Measurements from ENCODE around the gene TLDC2.

DNA sequence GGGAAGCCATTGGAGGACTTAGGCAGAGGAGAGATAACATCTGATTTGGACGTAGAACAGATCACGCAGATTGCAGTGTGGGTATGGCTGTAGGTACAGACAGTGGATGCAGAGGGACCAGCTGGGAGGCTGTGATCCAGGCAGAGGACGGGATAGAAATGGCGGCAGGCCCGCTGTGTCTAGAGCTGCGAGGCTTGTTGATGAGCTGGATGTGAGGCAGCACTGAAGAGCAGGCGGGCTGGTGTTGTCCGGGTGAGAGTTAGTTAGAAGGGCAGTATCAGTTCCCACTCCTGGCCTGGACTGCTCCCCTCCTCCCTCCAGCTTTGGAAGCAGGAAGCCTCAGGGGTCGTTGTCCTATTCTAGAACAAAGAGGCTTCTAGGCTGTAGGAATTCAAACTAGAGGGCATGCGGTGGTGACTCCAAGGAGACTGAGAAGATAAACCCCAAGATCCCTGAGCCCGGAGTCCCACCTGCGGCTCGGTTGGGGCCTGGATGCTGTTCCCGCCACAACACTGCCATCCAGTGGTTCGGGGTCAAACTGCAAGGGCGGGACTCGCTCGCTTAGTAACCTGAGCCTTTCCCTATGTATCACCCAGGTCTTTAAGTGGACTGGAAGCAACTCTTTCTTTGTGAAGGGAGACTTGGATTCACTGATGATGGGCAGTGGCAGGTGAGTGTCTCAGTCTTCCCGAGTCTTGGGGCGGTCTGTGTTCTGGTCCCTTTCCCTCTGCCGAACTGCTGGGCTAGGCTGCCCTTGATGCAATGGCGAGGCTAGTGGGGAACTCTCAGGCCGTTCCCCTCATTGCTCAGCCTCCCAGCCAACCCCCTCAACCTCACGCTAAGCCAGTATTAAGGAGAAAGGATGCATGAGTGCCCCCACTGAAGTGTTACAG is 11.2 kb downstream of the TLDC2 start:
- TF ChIP-seq POLR2A (IDR thresholded peaks at IDR 0.05) = no peak
- TF ChIP-seq, protein P1, sequence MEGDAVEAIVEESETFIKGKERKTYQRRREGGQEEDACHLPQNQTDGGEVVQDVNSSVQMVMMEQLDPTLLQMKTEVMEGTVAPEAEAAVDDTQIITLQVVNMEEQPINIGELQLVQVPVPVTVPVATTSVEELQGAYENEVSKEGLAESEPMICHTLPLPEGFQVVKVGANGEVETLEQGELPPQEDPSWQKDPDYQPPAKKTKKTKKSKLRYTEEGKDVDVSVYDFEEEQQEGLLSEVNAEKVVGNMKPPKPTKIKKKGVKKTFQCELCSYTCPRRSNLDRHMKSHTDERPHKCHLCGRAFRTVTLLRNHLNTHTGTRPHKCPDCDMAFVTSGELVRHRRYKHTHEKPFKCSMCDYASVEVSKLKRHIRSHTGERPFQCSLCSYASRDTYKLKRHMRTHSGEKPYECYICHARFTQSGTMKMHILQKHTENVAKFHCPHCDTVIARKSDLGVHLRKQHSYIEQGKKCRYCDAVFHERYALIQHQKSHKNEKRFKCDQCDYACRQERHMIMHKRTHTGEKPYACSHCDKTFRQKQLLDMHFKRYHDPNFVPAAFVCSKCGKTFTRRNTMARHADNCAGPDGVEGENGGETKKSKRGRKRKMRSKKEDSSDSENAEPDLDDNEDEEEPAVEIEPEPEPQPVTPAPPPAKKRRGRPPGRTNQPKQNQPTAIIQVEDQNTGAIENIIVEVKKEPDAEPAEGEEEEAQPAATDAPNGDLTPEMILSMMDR (IDR thresholded peaks at IDR 0.05) = peak; percentile 87 to 95 (median 92)
